Measurements from ENCODE around the gene GPX7.

GRCh38 chr1:52613636-52614373 is 11.6 kb downstream of the GPX7 start:
- TF ChIP-seq EZH2 (IDR thresholded peaks at IDR 0.05) (no peak), POLR2AphosphoS5 (IDR thresholded peaks at IDR 0.05; ENCODE audit: borderline replicate concordance, low read depth, low read length) (no peak)
